ENCODE data around the gene ANKRD34A.

ANKRD34A gene

GRCh38 chr1:145964328-145965118, at the start of gene ANKRD34A, which contains the start of gene POLR3GL:
ANKRD34A (minus strand) TSS chr1:145964575; CDS start chr1:145961759, 2,816 bp downstream.
POLR3GL (plus strand) TSS chr1:145964690; CDS start chr1:145974866, 10,176 bp downstream.
- no peak for TF ChIP-seq CTCF (IDR thresholded peaks at IDR 0.05; ENCODE audit: extremely low read depth, insufficient read depth, missing control alignments)
- peak; percentile 93 for DNase-seq (ENCODE audit: low spot score)
- in situ Hi-C loops (cut with MboI; ENCODE audit: low pct_unique_long_range_greater_than_20kb, low sequenced_read_pairs, unreplicated experiment): no loop called here

GRCh38 chr1:146013559-146013922, 49.2 kb upstream of the ANKRD34A start:
- DNase-seq (ENCODE audit: low spot score): no peak
- no peak for TF ChIP-seq CTCF (IDR thresholded peaks at IDR 0.05; ENCODE audit: extremely low read depth, insufficient read depth, missing control alignments)
- in situ Hi-C loops (cut with MboI; ENCODE audit: low pct_unique_long_range_greater_than_20kb, low sequenced_read_pairs, unreplicated experiment): loop anchor here (5.0 to 25.0 kb wide), 2 partner anchors 41 to 126 kb away; partner anchors contain the start of gene ANKRD35

- DNase-seq (ENCODE audit: low spot score): peak; percentile 71
- in situ Hi-C loops (cut with MboI; ENCODE audit: low pct_unique_long_range_greater_than_20kb, low sequenced_read_pairs, unreplicated experiment): loop anchor here (5.0 to 25.0 kb wide), 2 partner anchors 41 to 126 kb away; partner anchors contain the start of gene ANKRD35
- TF ChIP-seq CTCF (IDR thresholded peaks at IDR 0.05; ENCODE audit: extremely low read depth, insufficient read depth, missing control alignments): peak; percentile 84
Observed at GRCh38 chr1:146012703-146013558, 48.6 kb upstream of the ANKRD34A start.

GRCh38 chr1:146010126-146010738, 45.9 kb upstream of the ANKRD34A start:
- in situ Hi-C loops (cut with MboI; ENCODE audit: low pct_unique_long_range_greater_than_20kb, low sequenced_read_pairs, unreplicated experiment): loop anchor here (5.0 to 25.0 kb wide), 2 partner anchors 38 to 123 kb away; partner anchors contain the start of gene ANKRD35
- TF ChIP-seq CTCF (IDR thresholded peaks at IDR 0.05; ENCODE audit: extremely low read depth, insufficient read depth, missing control alignments): no peak
- no peak for DNase-seq (ENCODE audit: low spot score)

GRCh38 chr1:146007489-146008133, 43.2 kb upstream of the ANKRD34A start:
- TF ChIP-seq CTCF (IDR thresholded peaks at IDR 0.05; ENCODE audit: extremely low read depth, insufficient read depth, missing control alignments): no peak
- no peak for DNase-seq (ENCODE audit: low spot score)
- in situ Hi-C loops (cut with MboI; ENCODE audit: low pct_unique_long_range_greater_than_20kb, low sequenced_read_pairs, unreplicated experiment): loop anchor here (25.0 kb wide), 1 partner anchor 120 kb away; the partner anchor contains the start of gene ANKRD35

Data from GM13977 (cell line).